OCI-LY7 (cell line): ENCODE data around the gene PEX10. TPM values are rescaled to one million over a fixed set of nuclear protein-coding genes. Genes with fewer than 3 reads are reported as not detected.
A peak's percentile ranks its signal among the peaks of the same experiment; 100 is the strongest.

Experiments used
- Bru-seq: library from RNA; stranded (reverse); fragments of 400-500 nt; gene quantifications from one replicate; lab custom pipeline; 2021; lab: Mats Ljungman, UMichigan
- BruChase-seq, 2 experiments: library from RNA; stranded (reverse); fragments of 400-500 nt; gene quantifications; one replicate each; lab custom pipeline; 2021; lab: Mats Ljungman, UMichigan
- BruUV-seq: library from RNA; stranded (reverse); fragments of 400-500 nt; replicated peaks from 2 replicates; lab custom pipeline; 2021; lab: Mats Ljungman, UMichigan
- CTCF ChIA-PET: fragments of 300-600 bp; sonication (Branson Sonifier 250); formaldehyde crosslinking; loops from one replicate; lab custom pipeline; 2022; ENCODE audit warnings: antibody characterized with exemption; ENCODE audit not compliant: unreplicated experiment; lab: Charles Lee
- POLR2A ChIA-PET: fragments of 300-600 bp; sonication (Branson Sonifier 250); formaldehyde crosslinking; loops from one replicate; lab custom pipeline; 2022; ENCODE audit warnings: antibody characterized with exemption; lab: Charles Lee
- DNase-seq: peaks from one replicate; pipeline ENCODE4 v3.0.0-alpha.2; 2015; ENCODE audit warnings: low spot score
- H2AFZ ChIP-seq: fragments of 200-600 bp; sonication (generic), shearing (Covaris generic); 2 replicates; pipeline ENCODE4 v1.6.1; 2014; ENCODE audit warnings: mild to moderate bottlenecking, antibody characterized with exemption, low read length, moderate library complexity
- H3K27ac ChIP-seq: fragments of 200-600 bp; sonication (generic); 2 replicates; pipeline ENCODE4 v1.5.1; 2014; ENCODE audit warnings: mixed run types, low read depth, mild to moderate bottlenecking, moderate library complexity, low read length, inconsistent platforms; ENCODE audit not compliant: poor library complexity, severe bottlenecking
- H3K36me3 ChIP-seq: fragments of 200-600 bp; sonication (generic); 2 replicates; pipeline ENCODE4 v1.6.1; 2014; ENCODE audit warnings: mild to moderate bottlenecking, antibody characterized with exemption, low read length, moderate library complexity, mixed read lengths; ENCODE audit not compliant: insufficient read depth
- H3K4me1 ChIP-seq: fragments of 200-600 bp; sonication (generic); 2 replicates; pipeline ENCODE4 v1.5.1; 2014; ENCODE audit warnings: mild to moderate bottlenecking, low read length; ENCODE audit not compliant: insufficient read depth, poor library complexity, severe bottlenecking
- H3K4me2 ChIP-seq: fragments of 200-600 bp; sonication (generic); 2 replicates; pipeline ENCODE4 v1.6.1; 2014; ENCODE audit warnings: mild to moderate bottlenecking, low read length
- H3K4me3 ChIP-seq: fragments of 200-600 bp; sonication (generic); 2 replicates; pipeline ENCODE4 v1.5.1; 2014; ENCODE audit warnings: mild to moderate bottlenecking, low read depth, low read length; ENCODE audit not compliant: poor library complexity, severe bottlenecking
- H3K79me2 ChIP-seq: fragments of 200-600 bp; sonication (generic); 2 replicates; pipeline ENCODE4 v1.6.1; 2016; ENCODE audit warnings: low read depth, mild to moderate bottlenecking, low read length, moderate library complexity, mixed read lengths; ENCODE audit not compliant: insufficient read depth
- H3K9me2 ChIP-seq: fragments of 200-600 bp; sonication (generic); 2 replicates; pipeline ENCODE4 v1.6.1; 2016; ENCODE audit warnings: mild to moderate bottlenecking, low read length, mixed read lengths; ENCODE audit not compliant: insufficient read depth
- H3K9me3 ChIP-seq: fragments of 200-600 bp; sonication (generic); 2 replicates; pipeline ENCODE4 v1.6.1; 2014; ENCODE audit warnings: mild to moderate bottlenecking, mixed run types, low read length, mixed read lengths
- H4K20me1 ChIP-seq: fragments of 200-600 bp; sonication (generic); 2 replicates; pipeline ENCODE4 v1.6.1; 2014; ENCODE audit warnings: mild to moderate bottlenecking, antibody characterized with exemption, low read length, moderate library complexity, mixed read lengths; ENCODE audit not compliant: insufficient read depth
- EZH2phosphoT487 ChIP-seq: fragments of 200-600 bp; sonication (generic); IDR thresholded peaks from 2 replicates; pipeline ENCODE4 v1.6.1; 2018; ENCODE audit warnings: low read depth, borderline replicate concordance, mild to moderate bottlenecking, mixed run types, antibody characterized with exemption, low read length, moderate library complexity, mixed read lengths
- intact Hi-C: fragments of 100-400 bp; cut with micrococcal nuclease; formaldehyde crosslinking; loops from one replicate; pipeline ENCODE4 v1.10.0; 2022; ENCODE audit not compliant: unreplicated experiment
- long read RNA-seq: library from polyadenylated mRNA; stranded (forward); transcript quantifications from one replicate; pipeline ENCODE4 v2.0.0, GENCODE V29; 2022
- total RNA-seq, 2 experiments: library from RNA; depleted of rRNA in 1 of 2; stranded (reverse); fragments of >200 nt in 1 of 2; shearing (Covaris generic) in 1 of 2; gene quantifications; 2 replicates each; pipeline ENCODE4 v1.2.3, GENCODE V29; 2014 to 2022
- TF ChIP-seq, protein P1 (sequence below): fragments of 200-600 bp; sonication (generic); conservative IDR thresholded peaks from 2 replicates; pipeline ENCODE4 v1.5.1; 2014; ENCODE audit warnings: mild to moderate bottlenecking, antibody characterized with exemption, low read length, moderate library complexity, mixed read lengths

The PEX10 gene
- total RNA-seq (2014; rRNA removed; shearing (Covaris generic)) (22.6 and 23.3 TPM in 2 replicates), total RNA-seq (2022) (19.4 and 24.5 TPM in 2 replicates), Bru-seq, nascent RNA (percentile 57 among the genes with signal in this experiment), BruChase-seq, experiment 1, labeled RNA remaining after a 6-hour chase (percentile 60 among the genes with signal in this experiment), BruChase-seq, experiment 2, labeled RNA remaining after a 2-hour chase (percentile 59 among the genes with signal in this experiment)
- long read RNA-seq, transcript PEX10-202 (6 exons, 1,997 nt) = major isoform, 13 of 33 reads
- long read RNA-seq, partial matches to known transcripts = 3 of 33 reads
- long read RNA-seq, other reads (novel, unspliced or antisense) = 17 of 33 reads

- Histone ChIP-seq H3K27ac (peak within 1 kb of the TSS; percentile 73), H3K9me2 (no peaks in the 10 kb centered on the region), H2AFZ (peak within 1 kb of the TSS; percentile 80), H3K4me3 (peak within 1 kb of the TSS; percentile 98), H4K20me1 (no peaks in the 10 kb centered on the region), H3K36me3 (peaks cover 4% of the 10 kb centered on the region; the same call in 1 of the 2 replicates), H3K4me2 (peak within 1 kb of the TSS; percentile 99), H3K4me1 (peaks cover 48% of the 10 kb centered on the region), H3K79me2 (no peaks in the 10 kb centered on the region), H3K9me3 (no peaks in the 10 kb centered on the region)
- ChIA-PET CTCF (no interaction called here), POLR2A (interaction anchor here (1.2 kb wide), 1 partner anchor 136 kb away, joined by 7 read pairs; no protein-coding TSS in a partner anchor)
- intact Hi-C loops = loop anchor here (1.0 kb wide), 1 partner anchor 21 kb away; the partner anchor contains the start of genes MORN1 and RER1
- BruUV-seq = no TSS peak
- TF ChIP-seq, protein P1, sequence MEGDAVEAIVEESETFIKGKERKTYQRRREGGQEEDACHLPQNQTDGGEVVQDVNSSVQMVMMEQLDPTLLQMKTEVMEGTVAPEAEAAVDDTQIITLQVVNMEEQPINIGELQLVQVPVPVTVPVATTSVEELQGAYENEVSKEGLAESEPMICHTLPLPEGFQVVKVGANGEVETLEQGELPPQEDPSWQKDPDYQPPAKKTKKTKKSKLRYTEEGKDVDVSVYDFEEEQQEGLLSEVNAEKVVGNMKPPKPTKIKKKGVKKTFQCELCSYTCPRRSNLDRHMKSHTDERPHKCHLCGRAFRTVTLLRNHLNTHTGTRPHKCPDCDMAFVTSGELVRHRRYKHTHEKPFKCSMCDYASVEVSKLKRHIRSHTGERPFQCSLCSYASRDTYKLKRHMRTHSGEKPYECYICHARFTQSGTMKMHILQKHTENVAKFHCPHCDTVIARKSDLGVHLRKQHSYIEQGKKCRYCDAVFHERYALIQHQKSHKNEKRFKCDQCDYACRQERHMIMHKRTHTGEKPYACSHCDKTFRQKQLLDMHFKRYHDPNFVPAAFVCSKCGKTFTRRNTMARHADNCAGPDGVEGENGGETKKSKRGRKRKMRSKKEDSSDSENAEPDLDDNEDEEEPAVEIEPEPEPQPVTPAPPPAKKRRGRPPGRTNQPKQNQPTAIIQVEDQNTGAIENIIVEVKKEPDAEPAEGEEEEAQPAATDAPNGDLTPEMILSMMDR = no peak
- TF ChIP-seq EZH2phosphoT487 = no peak
- DNase-seq = peak; percentile 97
Measured at GRCh38 chr1:2412395-2412772, at the start of gene PEX10. Gene PEX10 (minus strand): TSS chr1:2412564. CDS start chr1:2412502, 62 bp downstream.

GRCh38 chr1:2460996-2461751 is 48.8 kb upstream of the PEX10 start:
- Histone ChIP-seq H3K4me1 (no peaks in the 10 kb centered on the region), H2AFZ (no peak overlapping the region), H3K36me3 (no peaks in the 10 kb centered on the region), H3K4me2 (no peak overlapping the region), H3K9me3 (no peaks in the 10 kb centered on the region), H3K27ac (no peak overlapping the region), H3K79me2 (no peaks in the 10 kb centered on the region), H4K20me1 (no peaks in the 10 kb centered on the region), H3K9me2 (no peaks in the 10 kb centered on the region), H3K4me3 (no peak overlapping the region)
- BruUV-seq = no TSS peak
- TF ChIP-seq, protein P1 = no peak
- no peak for TF ChIP-seq EZH2phosphoT487
- intact Hi-C loops = no loop called here
- POLR2A ChIA-PET = no interaction called here
- DNase-seq = no peak
- CTCF ChIA-PET = no interaction called here
